Superior temporal gyrus (tissue), 1 donor: Measurements from ENCODE around the gene TRIM27.
"Not testable (repeated sequence)": the region's sequence is repeated elsewhere in the genome, so short reads cannot be mapped to it uniquely, and the experiment has no call there.

ENCODE experiments used
- DNase-seq: peaks from one replicate; pipeline ENCODE4 v3.0.0-alpha.2; 2016; ENCODE audit errors: extremely low spot score

Gene TRIM27

GRCh38 chr6:28896505-28897368, 27.0 kb downstream of the TRIM27 start:
- DNase-seq, result peak; percentile 63

DNA sequence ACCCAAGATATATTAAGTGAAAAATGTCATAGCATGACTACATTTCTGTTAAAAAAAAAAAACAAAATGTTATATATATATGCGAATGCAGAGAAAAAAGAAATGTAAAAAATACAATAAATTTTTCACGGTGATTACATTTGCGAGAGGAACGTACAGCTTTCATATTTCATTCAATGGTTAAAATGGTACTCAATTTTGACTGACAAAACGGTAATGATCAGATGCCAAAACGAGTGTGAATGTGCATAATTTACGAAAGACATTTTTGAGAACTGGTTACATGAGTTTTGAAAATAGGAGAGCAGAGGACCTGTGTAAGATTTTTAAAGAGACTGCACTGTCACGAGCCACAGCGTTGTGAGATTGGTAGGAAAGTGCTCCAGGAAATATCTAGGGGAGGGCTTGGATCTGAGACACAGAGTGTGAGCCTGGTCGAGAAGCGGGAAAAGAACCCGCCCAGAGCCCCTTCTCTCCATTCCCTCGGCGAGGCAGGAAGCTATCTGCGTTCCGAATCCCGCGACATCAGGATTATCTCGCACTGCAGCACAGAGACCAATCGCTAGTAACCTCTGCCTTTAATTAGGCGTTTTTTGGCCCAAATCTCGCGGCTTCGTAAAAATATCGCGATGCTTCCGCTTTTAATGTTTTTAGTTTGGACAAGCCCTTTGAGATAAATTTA, 28.5 kb downstream of the TRIM27 start:
- peak; percentile 98 for DNase-seq

- DNase-seq, result no peak
Observed at GRCh38 chr6:28893172-28893799, 30.5 kb downstream of the TRIM27 start.

GRCh38 chr6:28892525-28892924, 31.3 kb downstream of the TRIM27 start:
- DNase-seq, result no peak

DNA sequence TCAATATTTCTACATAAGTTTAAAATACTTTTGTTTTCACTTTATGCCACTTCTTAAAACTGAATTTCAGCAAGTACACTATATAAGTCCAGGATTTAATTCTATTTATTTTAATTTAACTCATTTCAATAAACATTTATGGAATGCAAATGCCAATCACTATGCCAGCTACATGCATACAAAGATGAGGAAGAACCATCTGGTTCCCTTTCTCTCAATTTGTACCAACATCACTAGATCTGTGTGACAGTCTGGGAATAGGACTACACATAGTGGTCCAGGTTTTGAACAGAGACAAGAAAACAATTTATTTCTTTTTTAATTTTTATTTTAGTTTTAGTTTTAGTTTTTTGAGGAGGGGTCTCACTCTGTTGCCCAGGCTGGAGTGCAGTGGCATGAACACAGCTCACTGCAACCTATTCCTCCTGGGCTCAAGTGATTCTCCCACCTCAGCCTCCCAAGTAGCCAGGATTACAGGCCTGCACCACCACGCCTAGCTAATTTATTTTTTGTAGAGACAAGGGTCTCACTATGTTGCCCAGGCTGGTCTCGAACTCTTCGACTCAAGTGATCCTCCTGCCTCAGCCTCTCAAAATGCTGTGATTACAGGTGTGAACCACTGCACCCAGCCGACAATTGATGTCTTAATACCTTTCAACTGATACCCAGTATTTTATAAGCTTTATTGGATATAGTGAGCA, 35.8 kb downstream of the TRIM27 start:
- DNase-seq, result no peak

- DNase-seq, result no peak
Observed at GRCh38 chr6:28886079-28886439, 37.7 kb downstream of the TRIM27 start.

- DNase-seq, result no peak
Observed at GRCh38 chr6:28884423-28885131, 39.2 kb downstream of the TRIM27 start.

DNA sequence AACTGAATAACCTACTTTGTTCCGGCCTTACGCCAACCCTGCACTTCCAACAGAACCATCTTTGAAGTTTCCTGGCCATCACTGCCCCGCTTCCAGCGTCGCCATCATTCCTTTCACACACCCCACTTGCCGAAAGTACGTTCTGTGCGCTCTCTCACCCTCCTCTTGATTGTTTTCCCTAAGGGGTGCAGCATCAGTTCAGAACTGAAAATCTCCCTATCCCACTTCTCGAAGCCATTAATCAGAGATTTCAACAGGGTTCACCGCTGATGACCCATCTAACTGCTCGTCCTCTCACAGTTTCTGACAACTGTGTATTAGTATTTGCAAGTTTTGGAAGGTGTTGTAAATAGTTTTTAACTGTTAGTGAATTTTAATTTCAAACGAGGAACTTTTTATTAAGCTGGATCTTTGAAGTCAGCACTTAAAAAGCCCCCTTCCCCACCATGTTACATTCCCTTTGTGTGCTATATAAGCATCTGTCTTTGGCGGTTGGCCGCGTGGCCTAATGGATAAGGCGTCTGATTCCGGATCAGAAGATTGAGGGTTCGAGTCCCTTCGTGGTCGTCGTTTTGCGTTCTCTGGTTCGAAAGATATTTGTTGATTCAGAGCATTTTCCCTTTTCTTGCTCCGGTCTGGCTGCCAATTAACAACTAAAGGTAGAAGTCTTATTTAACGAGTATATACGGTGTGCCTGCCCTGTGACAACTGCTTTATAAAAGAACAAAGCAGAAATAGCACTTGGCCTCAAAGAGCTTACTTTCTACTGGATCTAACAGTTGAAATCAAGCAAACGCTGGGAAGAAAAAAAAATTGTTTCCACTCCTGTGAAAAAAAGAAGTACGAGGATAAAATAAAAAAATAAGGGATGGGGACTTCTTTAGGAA, 42.6 kb downstream of the TRIM27 start:
- DNase-seq, result peak; percentile 93

DNA sequence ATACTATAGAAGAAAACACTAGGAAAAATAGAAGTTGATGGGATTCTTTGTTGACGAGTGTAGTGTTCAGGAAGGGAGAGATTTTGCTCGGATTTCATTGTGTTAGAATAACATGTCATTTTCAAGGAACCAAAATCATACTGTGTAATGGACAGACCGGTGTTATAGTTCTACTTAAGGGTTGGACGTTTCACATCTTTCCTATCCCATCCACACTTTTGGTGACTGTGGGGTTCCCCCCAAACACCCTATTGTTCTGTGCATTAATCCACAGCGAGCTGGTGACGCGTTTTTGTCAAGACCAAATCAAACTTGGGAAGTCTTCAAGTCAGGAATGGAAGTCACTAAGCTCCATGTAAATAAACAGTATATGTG, 43.3 kb downstream of the TRIM27 start:
- no peak for DNase-seq

DNA sequence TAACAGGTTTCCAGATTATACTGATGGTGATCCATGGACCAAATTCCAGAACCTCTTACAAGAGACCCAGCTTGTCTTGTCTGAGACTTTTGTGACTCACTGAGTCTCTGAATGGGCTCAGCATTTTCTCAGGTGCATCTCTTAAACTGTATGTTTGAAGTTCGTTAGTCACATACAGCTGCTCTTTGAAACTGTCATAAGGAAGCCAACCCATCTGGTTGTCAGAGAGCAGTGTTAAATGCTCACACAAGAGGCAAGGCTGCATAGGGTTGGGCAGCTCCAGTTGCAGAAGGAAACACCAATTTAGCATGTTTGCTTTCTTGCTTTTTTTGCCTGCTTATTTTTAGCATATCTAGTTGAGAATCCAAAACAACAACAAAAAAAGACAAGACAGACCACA, 47.1 kb downstream of the TRIM27 start:
- DNase-seq, result no peak

- no peak for DNase-seq
Observed at GRCh38 chr6:28875191-28875747, 48.5 kb downstream of the TRIM27 start.

- DNase-seq, result not testable (repeated sequence)
Observed at GRCh38 chr6:28872157-28872817, 51.5 kb downstream of the TRIM27 start.

- no peak for DNase-seq
Observed at GRCh38 chr6:28871335-28872156, 52.2 kb downstream of the TRIM27 start.

DNA sequence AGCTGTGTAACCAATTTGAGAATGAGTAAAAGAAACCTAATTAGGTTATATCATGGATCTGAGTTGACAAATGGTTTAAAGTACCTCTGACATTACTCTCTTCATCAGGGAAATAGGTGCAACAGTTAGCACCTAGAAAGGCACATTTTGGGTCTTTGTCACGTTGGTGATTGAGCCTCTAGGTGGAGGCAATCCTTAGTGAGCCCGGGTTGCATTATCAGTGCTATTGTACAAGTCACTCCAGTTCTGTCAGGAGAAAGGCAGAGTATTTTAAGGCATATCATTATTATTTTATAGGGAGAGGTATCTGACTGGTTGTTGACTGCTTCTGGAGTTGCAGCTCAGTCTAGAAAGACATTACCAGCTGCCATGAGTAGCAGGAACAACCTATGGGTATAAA, 54.9 kb downstream of the TRIM27 start:
- no peak for DNase-seq

DNA sequence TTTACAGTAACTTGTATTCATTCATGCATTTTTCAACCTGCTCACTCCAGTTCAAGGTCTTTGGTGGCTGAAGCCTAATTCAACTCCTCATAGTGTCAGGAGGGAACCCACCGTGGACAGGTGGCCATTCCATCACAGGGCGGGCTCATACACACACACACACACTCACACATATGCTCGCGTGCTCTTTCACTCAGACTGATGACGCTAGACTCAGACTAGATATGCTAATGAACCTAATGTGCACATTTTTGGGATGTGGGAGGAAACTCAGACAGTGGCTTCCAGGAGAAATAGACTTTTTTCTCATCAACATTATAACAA, 56.7 kb downstream of the TRIM27 start:
- peak; percentile 40 for DNase-seq

DNA sequence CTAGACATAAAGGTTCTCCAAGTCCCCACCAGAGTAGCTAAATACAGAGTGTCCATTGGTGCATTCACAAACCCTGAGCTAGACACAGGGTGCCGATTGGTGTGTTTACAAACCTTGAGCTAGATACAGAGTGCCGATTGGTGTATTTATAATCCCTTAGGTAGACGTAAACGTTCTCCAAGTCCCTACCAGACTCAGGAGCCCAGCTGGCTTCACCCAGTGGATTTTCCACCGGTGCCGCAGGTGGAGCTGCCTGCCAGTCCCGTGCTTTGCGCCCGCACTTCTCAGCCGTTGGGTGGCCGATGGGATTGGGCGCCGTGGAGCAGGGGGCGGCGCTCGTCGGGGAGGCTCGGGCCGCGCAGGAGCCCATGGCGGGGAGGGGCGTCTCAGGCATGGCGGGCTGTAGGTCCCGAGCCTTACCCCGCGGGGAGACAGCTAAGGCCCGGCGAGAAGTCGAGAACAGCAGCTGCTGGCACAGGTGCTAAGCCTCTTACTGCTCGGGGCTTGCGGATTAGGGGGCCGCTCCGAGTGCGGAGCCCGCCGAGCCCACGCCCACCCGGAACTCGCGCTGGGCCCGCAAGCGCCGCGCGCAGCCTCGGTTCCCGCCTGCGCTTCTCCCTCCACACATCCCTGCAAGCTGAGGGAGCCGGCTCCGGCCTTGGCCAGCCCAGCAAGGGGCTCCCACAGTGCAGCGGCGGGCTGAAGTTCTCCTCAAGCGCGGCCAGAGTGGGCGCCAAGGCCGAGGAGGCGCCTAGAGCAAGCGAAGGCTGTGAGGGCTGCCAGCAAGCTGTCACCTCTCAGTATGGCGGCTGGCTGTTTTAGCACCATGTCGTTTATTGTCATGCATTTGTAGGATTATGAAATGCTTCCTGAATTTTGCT, 57.3 kb downstream of the TRIM27 start:
- peak; percentile 27 for DNase-seq

DNA sequence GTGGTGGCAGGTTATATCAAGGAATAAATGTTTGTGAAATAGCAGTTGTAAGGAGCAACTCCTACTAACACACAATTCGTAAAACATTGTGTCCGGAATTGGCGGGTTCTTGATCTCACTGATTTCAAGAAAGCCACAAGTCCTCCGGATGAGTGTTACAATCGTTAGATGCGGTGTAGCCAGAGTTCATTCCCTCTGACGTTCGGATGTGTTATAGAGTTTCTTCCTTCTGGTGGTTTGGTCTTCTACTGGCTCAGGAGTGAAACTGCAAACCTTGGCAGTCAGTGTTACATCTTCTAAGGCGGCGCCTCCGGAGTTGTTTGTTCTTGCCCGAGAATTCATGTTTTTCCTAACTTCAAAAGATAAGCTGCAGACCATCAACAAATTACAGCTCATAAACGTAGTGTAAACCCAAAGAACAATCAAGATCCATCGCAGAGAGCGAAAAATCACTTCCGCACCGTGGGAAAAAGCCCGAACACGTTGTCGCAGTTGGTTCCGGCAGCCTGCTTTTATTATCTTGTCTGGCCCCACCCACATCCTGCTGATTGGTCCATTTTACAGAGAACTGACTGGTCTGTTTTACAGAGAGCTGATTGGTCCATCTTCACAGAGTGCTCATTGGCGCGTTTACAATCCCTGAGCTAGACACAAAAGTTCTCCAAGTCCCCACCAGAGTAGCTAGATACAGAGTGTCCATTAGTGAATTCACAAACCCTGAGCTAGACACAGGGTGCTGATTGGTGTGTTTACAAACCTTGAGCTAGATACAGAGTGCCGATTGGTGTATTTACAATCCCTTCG, 58.2 kb downstream of the TRIM27 start:
- peak; percentile 14 for DNase-seq
